GM23338 (cell line): ENCODE results near the gene NUTF2. TPM values are rescaled to one million over a fixed set of nuclear protein-coding genes. Genes with fewer than 3 reads are reported as not detected.
A peak's percentile ranks its signal among the peaks of the same experiment; 100 is the strongest.

ENCODE experiments used
- ATAC-seq: fragments of 200-7000 bp; cut with Tn5 transposase; 3 replicates; pipeline ENCODE4 v1.9.1; 2020
- DNase-seq: peaks from one replicate; pipeline ENCODE4 v3.0.0-alpha.2; 2015; ENCODE audit warnings: low spot score
- H2AFZ ChIP-seq: fragments of 200-600 bp; sonication (generic); 2 replicates; pipeline ENCODE4 v1.8.0; 2016; ENCODE audit warnings: antibody characterized with exemption, mild to moderate bottlenecking, moderate library complexity
- H3F3A ChIP-seq: fragments of 200-600 bp; sonication (generic); replicated peaks from 2 replicates; pipeline ENCODE4 v1.8.0; 2017; ENCODE audit warnings: antibody characterized with exemption, mixed run types, low read depth
- H3K27ac ChIP-seq: fragments of 200-600 bp; sonication (generic); 2 replicates; pipeline ENCODE4 v1.6.1; 2016; ENCODE audit warnings: low read depth
- H3K27me3 ChIP-seq: fragments of 200-600 bp; sonication (generic); 2 replicates; pipeline ENCODE4 v1.8.0; 2016; ENCODE audit warnings: mild to moderate bottlenecking, mixed run types, moderate library complexity; ENCODE audit not compliant: insufficient read depth
- H3K36me3 ChIP-seq: fragments of 200-600 bp; sonication (generic); 2 replicates; pipeline ENCODE4 v1.8.0; 2016; ENCODE audit warnings: mild to moderate bottlenecking; ENCODE audit not compliant: insufficient read depth
- H3K4me1 ChIP-seq: fragments of 200-600 bp; sonication (generic); 2 replicates; pipeline ENCODE4 v1.8.0; 2016; ENCODE audit warnings: mild to moderate bottlenecking, moderate library complexity; ENCODE audit not compliant: insufficient read depth
- H3K4me2 ChIP-seq: fragments of 200-600 bp; sonication (generic); 2 replicates; pipeline ENCODE4 v1.7.1; 2017; ENCODE audit warnings: mixed run types
- H3K4me3 ChIP-seq: fragments of 200-600 bp; sonication (generic); 2 replicates; pipeline ENCODE4 v1.6.1; 2016; ENCODE audit warnings: mixed run types
- H3K79me2 ChIP-seq: fragments of 200-600 bp; sonication (generic); replicated peaks from 2 replicates; pipeline ENCODE4 v1.8.0; 2017; ENCODE audit warnings: mild to moderate bottlenecking; ENCODE audit not compliant: insufficient read depth
- H3K9me2 ChIP-seq: fragments of 200-600 bp; sonication (generic); 2 replicates; pipeline ENCODE4 v1.8.0; 2017; ENCODE audit not compliant: insufficient read depth
- H4K20me1 ChIP-seq: fragments of 200-600 bp; sonication (generic); replicated peaks from 2 replicates; pipeline ENCODE4 v1.8.0; 2017; ENCODE audit warnings: mild to moderate bottlenecking; ENCODE audit not compliant: insufficient read depth
- H3K27ac Mint-ChIP-seq: 2 replicates; pipeline ENCODE4 v1.8.0; 2020; ENCODE audit warnings: inconsistent platforms, mild to moderate bottlenecking, moderate library complexity, mixed read lengths
- H3K27me3 Mint-ChIP-seq: 3 replicates; pipeline ENCODE4 v1.8.0; 2022; ENCODE audit warnings: low read depth, mild to moderate bottlenecking, moderate library complexity, mixed read lengths, inconsistent platforms; ENCODE audit not compliant: insufficient read depth, poor library complexity
- H3K36me3 Mint-ChIP-seq: 3 replicates; pipeline ENCODE4 v1.8.0; 2021; ENCODE audit warnings: low read depth, mild to moderate bottlenecking, inconsistent platforms, moderate library complexity, mixed read lengths
- H3K4me1 Mint-ChIP-seq: 3 replicates; pipeline ENCODE4 v1.8.0; 2020; ENCODE audit warnings: mild to moderate bottlenecking, inconsistent platforms, mixed read lengths
- H3K4me3 Mint-ChIP-seq: 3 replicates; pipeline ENCODE4 v1.8.0; 2021; ENCODE audit warnings: moderate library complexity, mild to moderate bottlenecking, inconsistent platforms, mixed read lengths
- H3K9me3 Mint-ChIP-seq: 3 replicates; pipeline ENCODE4 v1.8.0; 2020; ENCODE audit warnings: moderate library complexity, mild to moderate bottlenecking, inconsistent platforms, mixed read lengths
- EZH2phosphoT487 ChIP-seq: fragments of 200-600 bp; sonication (generic); IDR thresholded peaks from one replicate; pipeline ENCODE4 v1.8.1; 2018; ENCODE audit warnings: antibody characterized with exemption; ENCODE audit not compliant: unreplicated experiment
- POLR2AphosphoS5 ChIP-seq: IDR thresholded peaks from 2 replicates; pipeline ENCODE4 v1.6.1; 2016; ENCODE audit warnings: antibody characterized with exemption, low read depth
- polyA plus RNA-seq: library from polyadenylated mRNA; unstranded; fragments of >200 nt; fragmentation: Nextera tagmentation; extraction: Ambion mirVana; gene quantifications from 2 replicates; pipeline ENCODE4 v1.2.1, GENCODE V29; 2016
- total RNA-seq: library from RNA; depleted of rRNA; stranded (reverse); fragments of >200 nt; shearing (Covaris generic); gene quantifications from 2 replicates; pipeline ENCODE4 v1.2.3, GENCODE V29; 2014
- TF ChIP-seq, protein P1 (sequence below), 2 experiments: fragments of 200-600 bp in 1 of 2; sonication (generic) in 1 of 2; conservative IDR thresholded peaks; 2 replicates each; pipeline versions ENCODE4 v1.5.1 to v1.6.1; 2016 to 2017; ENCODE audit warnings: antibody characterized with exemption in 2 of 2, low read depth in 2 of 2, mild to moderate bottlenecking in 2 of 2, moderate library complexity in 1 of 2
- TF ChIP-seq, protein P2 (sequence below): IDR thresholded peaks from 2 replicates; pipeline ENCODE4 v1.6.1; 2016; ENCODE audit warnings: antibody characterized with exemption

NUTF2 gene
- total and polyA plus RNA-seq, 2 experiments from 2014 or later = 321 to 391 TPM

- TF ChIP-seq, protein P1, sequence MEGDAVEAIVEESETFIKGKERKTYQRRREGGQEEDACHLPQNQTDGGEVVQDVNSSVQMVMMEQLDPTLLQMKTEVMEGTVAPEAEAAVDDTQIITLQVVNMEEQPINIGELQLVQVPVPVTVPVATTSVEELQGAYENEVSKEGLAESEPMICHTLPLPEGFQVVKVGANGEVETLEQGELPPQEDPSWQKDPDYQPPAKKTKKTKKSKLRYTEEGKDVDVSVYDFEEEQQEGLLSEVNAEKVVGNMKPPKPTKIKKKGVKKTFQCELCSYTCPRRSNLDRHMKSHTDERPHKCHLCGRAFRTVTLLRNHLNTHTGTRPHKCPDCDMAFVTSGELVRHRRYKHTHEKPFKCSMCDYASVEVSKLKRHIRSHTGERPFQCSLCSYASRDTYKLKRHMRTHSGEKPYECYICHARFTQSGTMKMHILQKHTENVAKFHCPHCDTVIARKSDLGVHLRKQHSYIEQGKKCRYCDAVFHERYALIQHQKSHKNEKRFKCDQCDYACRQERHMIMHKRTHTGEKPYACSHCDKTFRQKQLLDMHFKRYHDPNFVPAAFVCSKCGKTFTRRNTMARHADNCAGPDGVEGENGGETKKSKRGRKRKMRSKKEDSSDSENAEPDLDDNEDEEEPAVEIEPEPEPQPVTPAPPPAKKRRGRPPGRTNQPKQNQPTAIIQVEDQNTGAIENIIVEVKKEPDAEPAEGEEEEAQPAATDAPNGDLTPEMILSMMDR (conservative IDR thresholded peaks at IDR 0.05; ENCODE audit: low read depth in 2 of 2) = peak; percentile 57 to 83
- TF ChIP-seq, protein P2, sequence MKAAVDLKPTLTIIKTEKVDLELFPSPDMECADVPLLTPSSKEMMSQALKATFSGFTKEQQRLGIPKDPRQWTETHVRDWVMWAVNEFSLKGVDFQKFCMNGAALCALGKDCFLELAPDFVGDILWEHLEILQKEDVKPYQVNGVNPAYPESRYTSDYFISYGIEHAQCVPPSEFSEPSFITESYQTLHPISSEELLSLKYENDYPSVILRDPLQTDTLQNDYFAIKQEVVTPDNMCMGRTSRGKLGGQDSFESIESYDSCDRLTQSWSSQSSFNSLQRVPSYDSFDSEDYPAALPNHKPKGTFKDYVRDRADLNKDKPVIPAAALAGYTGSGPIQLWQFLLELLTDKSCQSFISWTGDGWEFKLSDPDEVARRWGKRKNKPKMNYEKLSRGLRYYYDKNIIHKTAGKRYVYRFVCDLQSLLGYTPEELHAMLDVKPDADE = peak; percentile 95
- TF ChIP-seq EZH2phosphoT487 (no peak), POLR2AphosphoS5 (peak; percentile 55)
- Mint-ChIP-seq H3K27ac (peak within 1 kb of the TSS; percentile 98), H3K4me3 (peak within 1 kb of the TSS; percentile 91), H3K27me3 (peaks cover 12% of the 10 kb centered on the region), H3K4me1 (peaks cover 40% of the 10 kb centered on the region), H3K36me3 (peaks cover 9% of the 10 kb centered on the region), H3K9me3 (no peaks in the 10 kb centered on the region)
- peak within 1 kb of the TSS; percentile 91 for H3K4me3 ChIP-seq
- H3K79me2 ChIP-seq = peaks cover 28% of the 10 kb centered on the region
- peak within 1 kb of the TSS; percentile 99 for H2AFZ ChIP-seq
- peaks cover 29% of the 10 kb centered on the region for H3K4me1 ChIP-seq
- H3K36me3 ChIP-seq = no peaks in the 10 kb centered on the region
- no peaks in the 10 kb centered on the region for H3K27me3 ChIP-seq
- peak within 1 kb of the TSS; percentile 87 for H3K4me2 ChIP-seq
- no peaks in the 10 kb centered on the region for H3K9me2 ChIP-seq
- H3F3A ChIP-seq = peaks cover 25% of the 10 kb centered on the region
- peaks cover 8% of the 10 kb centered on the region for H4K20me1 ChIP-seq
- peak within 1 kb of the TSS; percentile 98 for H3K27ac ChIP-seq
- DNase-seq (peak; percentile 99), ATAC-seq (peak; percentile 39)
Observed at GRCh38 chr16:67841816-67842508, 4.8 kb upstream of the NUTF2 start, which contains the start of gene THAP11. THAP11 (plus strand) TSS chr16:67842320; CDS start chr16:67842555, 235 bp downstream.

DNA sequence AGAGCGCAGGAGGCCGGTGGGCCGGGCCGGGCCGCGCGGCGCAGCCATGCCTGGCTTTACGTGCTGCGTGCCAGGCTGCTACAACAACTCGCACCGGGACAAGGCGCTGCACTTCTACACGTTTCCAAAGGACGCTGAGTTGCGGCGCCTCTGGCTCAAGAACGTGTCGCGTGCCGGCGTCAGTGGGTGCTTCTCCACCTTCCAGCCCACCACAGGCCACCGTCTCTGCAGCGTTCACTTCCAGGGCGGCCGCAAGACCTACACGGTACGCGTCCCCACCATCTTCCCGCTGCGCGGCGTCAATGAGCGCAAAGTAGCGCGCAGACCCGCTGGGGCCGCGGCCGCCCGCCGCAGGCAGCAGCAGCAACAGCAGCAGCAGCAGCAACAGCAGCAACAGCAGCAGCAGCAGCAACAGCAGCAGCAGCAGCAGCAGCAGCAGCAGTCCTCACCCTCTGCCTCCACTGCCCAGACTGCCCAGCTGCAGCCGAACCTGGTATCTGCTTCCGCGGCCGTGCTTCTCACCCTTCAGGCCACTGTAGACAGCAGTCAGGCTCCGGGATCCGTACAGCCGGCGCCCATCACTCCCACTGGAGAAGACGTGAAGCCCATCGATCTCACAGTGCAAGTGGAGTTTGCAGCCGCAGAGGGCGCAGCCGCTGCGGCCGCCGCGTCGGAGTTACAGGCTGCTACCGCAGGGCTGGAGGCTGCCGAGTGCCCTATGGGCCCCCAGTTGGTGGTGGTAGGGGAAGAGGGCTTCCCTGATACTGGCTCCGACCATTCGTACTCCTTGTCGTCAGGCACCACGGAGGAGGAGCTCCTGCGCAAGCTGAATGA, 4.0 kb upstream of the NUTF2 start:
- Histone ChIP-seq H3K36me3 (no peaks in the 10 kb centered on the region), H3K79me2 (peaks cover 35% of the 10 kb centered on the region), H3K4me1 (peaks cover 29% of the 10 kb centered on the region), H3K9me2 (no peaks in the 10 kb centered on the region), H3K4me3 (peak overlapping the region; percentile 91), H3F3A (peaks cover 25% of the 10 kb centered on the region), H2AFZ (no peak overlapping the region; the same call in 1 of the 2 replicates), H3K27me3 (no peaks in the 10 kb centered on the region), H3K4me2 (peak overlapping the region; percentile 87), H3K27ac (no peak overlapping the region; the same call in 1 of the 2 replicates), H4K20me1 (peaks cover 14% of the 10 kb centered on the region)
- Mint-ChIP-seq H3K9me3 (no peaks in the 10 kb centered on the region), H3K4me1 (peaks cover 40% of the 10 kb centered on the region), H3K27me3 (peaks cover 15% of the 10 kb centered on the region), H3K27ac (peak overlapping the region; percentile 78), H3K36me3 (peaks cover 9% of the 10 kb centered on the region), H3K4me3 (peak overlapping the region; percentile 80)
- TF ChIP-seq EZH2phosphoT487 = no peak
- TF ChIP-seq, protein P1 (conservative IDR thresholded peaks at IDR 0.05; ENCODE audit: low read depth in 2 of 2) = peak; percentile 34 to 36
- peak; percentile 69 for DNase-seq
- peak; percentile 8 for ATAC-seq
